Left ventricle myocardium inferior (tissue), 1 donor: ENCODE data around the gene PAK4. TPM values are rescaled to one million over a fixed set of nuclear protein-coding genes. Genes with fewer than 3 reads are reported as not detected.
"Not testable (repeated sequence)": the region's sequence is repeated elsewhere in the genome, so short reads cannot be mapped to it uniquely, and the experiment has no call there.

Source experiments
- DNase-seq: peaks from one replicate; pipeline ENCODE4 v3.0.0-alpha.2; 2020
- H3K27ac ChIP-seq: fragments of 200-600 bp; replicated peaks from 2 replicates; pipeline ENCODE4 v1.8.0; 2021
- H3K27me3 ChIP-seq: fragments of 200-600 bp; 2 replicates; pipeline ENCODE4 v1.8.0; 2021; ENCODE audit warnings: low read depth
- H3K36me3 ChIP-seq: fragments of 200-600 bp; 2 replicates; pipeline ENCODE4 v1.8.0; 2021
- H3K4me1 ChIP-seq: fragments of 200-600 bp; 2 replicates; pipeline ENCODE4 v1.8.0; 2021
- H3K4me3 ChIP-seq: fragments of 200-600 bp; 2 replicates; pipeline ENCODE4 v1.8.0; 2021; ENCODE audit warnings: mild to moderate bottlenecking, moderate library complexity
- H3K9me3 ChIP-seq: fragments of 200-600 bp; replicated peaks from 2 replicates; pipeline ENCODE4 v1.8.0; 2021
- CTCF ChIP-seq: fragments of 200-600 bp; IDR thresholded peaks from 2 replicates; pipeline ENCODE4 v1.8.0; 2021; ENCODE audit warnings: antibody characterized with exemption, mild to moderate bottlenecking, borderline replicate concordance
- intact Hi-C: fragments of 100-400 bp; cut with micrococcal nuclease; formaldehyde crosslinking; loops from one replicate; pipeline ENCODE4 v1.11.0; 2022
- total RNA-seq: library from RNA; stranded (reverse); fragmentation: NEBNext Ultra II Directional; extraction: Animal tissue kit (Norgen Biotek cat#: 25700); gene quantifications from one replicate; pipeline ENCODE4 v1.2.1, GENCODE V29; 2021
- donor health status: DM: no; HTN: yes; CAD: no; lungs with severe emphysema.

PAK4 gene
- total RNA-seq, 1 donor from 2014 or later = 17.0 TPM

GRCh38 chr19:39209196-39209595 lies 83.6 kb downstream of the PAK4 start:
- Histone ChIP-seq H3K9me3 (no peaks in the 10 kb centered on the region), H3K27ac (no peak overlapping the region), H3K4me3 (no peak overlapping the region), H3K27me3 (peaks cover 87% of the 10 kb centered on the region), H3K4me1 (no peaks in the 10 kb centered on the region), H3K36me3 (no peaks in the 10 kb centered on the region)
- intact Hi-C loops = no loop called here
- DNase-seq = no peak
- no peak for TF ChIP-seq CTCF

DNA sequence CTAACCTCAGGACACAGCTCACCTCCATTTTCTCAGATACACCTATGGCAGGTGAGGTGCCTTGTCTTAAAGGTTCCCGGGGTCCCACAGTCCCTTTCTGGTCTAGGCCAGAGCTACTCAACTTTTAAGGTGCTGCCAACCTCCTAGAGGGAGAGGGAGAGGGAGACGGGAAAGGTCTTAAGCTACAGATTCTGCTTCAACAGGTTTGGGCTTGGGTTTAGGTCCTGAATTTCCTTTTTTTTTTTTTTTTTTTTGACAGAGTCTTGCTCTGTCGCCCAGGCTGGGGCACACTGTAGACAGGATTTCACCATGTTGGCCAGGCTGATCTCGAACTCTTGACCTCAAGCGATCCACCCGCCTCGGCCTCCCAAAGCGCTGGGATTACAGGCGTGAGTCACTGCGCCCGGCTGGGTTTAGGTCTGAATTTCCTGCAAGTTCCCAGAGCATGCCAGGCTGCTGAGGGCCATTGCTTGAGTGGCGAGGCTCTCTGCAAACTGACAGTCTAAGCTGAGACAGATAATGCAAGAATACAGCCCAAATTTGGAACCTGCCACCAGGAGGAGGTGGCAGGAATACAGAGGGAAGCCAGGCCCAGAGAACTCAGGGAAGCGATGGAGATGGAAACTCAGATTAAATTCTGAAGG lies 86.3 kb downstream of the PAK4 start:
- Histone ChIP-seq H3K4me3 (no peak overlapping the region), H3K4me1 (no peaks in the 10 kb centered on the region), H3K27ac (no peak overlapping the region), H3K9me3 (peaks cover 19% of the 10 kb centered on the region), H3K36me3 (no peaks in the 10 kb centered on the region), H3K27me3 (peaks cover 86% of the 10 kb centered on the region)
- no peak for DNase-seq
- TF ChIP-seq CTCF = no peak
- intact Hi-C loops = no loop called here

DNA sequence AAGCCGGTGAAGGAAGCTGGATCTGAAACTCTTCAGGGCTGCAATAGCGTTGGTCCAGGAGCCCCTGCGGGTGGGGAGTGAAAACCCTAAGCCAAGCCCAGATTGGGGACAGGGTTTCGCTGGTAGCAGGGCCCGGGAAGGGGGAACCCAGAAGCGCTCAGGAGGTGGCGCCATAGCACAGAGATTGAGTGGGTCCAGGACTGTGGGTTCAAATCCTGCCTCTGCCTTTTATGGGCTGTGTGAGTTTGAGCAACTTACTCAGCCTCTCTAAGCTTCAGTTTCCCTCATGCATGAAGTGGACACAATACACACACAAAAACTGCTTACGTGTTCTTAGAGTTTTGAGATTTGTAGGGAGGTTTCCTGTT lies 86.8 kb downstream of the PAK4 start:
- H3K4me1 ChIP-seq = no peaks in the 10 kb centered on the region
- no peak overlapping the region for H3K4me3 ChIP-seq
- H3K27ac ChIP-seq = no peak overlapping the region
- no peak for TF ChIP-seq CTCF
- intact Hi-C loops = no loop called here
- H3K27me3 ChIP-seq = peaks cover 85% of the 10 kb centered on the region
- H3K9me3 ChIP-seq = peaks cover 24% of the 10 kb centered on the region
- DNase-seq = peak; percentile 24
- H3K36me3 ChIP-seq = no peaks in the 10 kb centered on the region

DNA sequence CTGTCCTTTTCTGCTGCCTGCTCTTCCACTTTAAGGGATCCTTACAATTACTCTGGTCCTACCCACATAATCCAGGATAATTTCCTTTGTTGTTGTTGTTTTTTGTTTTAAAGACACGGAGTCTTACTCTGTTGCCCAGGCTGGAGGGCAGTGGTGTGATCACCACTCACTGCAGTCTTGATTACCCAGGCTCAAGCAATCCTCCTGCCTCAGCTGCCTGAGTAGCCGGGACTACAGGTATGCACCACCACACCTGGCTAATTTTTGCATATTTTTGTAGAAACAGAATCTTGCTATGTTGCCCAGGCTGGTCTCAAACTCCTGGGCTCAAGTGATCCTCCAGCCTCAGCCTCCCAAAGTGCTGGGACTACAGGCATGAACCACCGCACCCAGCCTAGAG lies 89.7 kb downstream of the PAK4 start:
- H3K4me3 ChIP-seq, H3K36me3 ChIP-seq, DNase-seq, H3K27ac ChIP-seq, intact Hi-C loops, H3K4me1 ChIP-seq: not testable (repeated sequence)
- peaks cover 28% of the 10 kb centered on the region for H3K9me3 ChIP-seq
- H3K27me3 ChIP-seq = peaks cover 99% of the 10 kb centered on the region

GRCh38 chr19:39217094-39217493 lies 91.5 kb downstream of the PAK4 start:
- no peaks in the 10 kb centered on the region for H3K36me3 ChIP-seq
- DNase-seq = no peak
- peaks cover 28% of the 10 kb centered on the region for H3K9me3 ChIP-seq
- H3K4me3 ChIP-seq = no peak overlapping the region
- peaks cover 94% of the 10 kb centered on the region for H3K27me3 ChIP-seq
- no peak for TF ChIP-seq CTCF
- intact Hi-C loops = no loop called here
- no peak overlapping the region for H3K27ac ChIP-seq
- H3K4me1 ChIP-seq = no peaks in the 10 kb centered on the region

- H3K9me3 ChIP-seq = peaks cover 28% of the 10 kb centered on the region
- intact Hi-C loops = no loop called here
- no peaks in the 10 kb centered on the region for H3K4me1 ChIP-seq
- no peak overlapping the region for H3K4me3 ChIP-seq
- no peak for TF ChIP-seq CTCF
- H3K27ac ChIP-seq = no peak overlapping the region
- no peak for DNase-seq
- H3K27me3 ChIP-seq = peaks cover 94% of the 10 kb centered on the region
- no peaks in the 10 kb centered on the region for H3K36me3 ChIP-seq
These were observed 92.8 kb downstream of the PAK4 start for GRCh38 chr19:39218230-39219007.

DNA sequence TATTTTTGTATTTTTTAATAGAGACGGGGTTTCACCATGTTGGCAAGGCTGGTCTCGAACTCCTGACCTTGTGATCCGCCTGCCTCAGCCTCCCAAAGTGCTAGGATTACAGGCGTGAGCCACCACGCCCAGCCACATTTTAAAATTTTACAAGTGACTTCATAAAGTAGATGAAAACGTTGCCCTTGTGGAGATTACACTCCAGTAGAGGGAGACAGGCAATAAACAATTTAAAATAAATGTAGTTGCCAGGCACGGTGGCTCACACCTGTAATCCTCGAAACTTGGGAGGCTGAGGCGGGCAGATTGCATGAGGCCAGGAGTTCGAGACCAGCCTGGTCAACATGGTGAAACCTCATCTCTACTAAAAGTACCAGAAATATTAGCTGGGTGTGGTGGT lies 93.5 kb downstream of the PAK4 start:
- H3K27ac ChIP-seq, H3K4me3 ChIP-seq, H3K36me3 ChIP-seq, H3K4me1 ChIP-seq, DNase-seq, intact Hi-C loops: not testable (repeated sequence)
- peaks cover 94% of the 10 kb centered on the region for H3K27me3 ChIP-seq
- peaks cover 28% of the 10 kb centered on the region for H3K9me3 ChIP-seq
